ENCODE measurements around the gene ERC2. TPM values are rescaled to one million over a fixed set of nuclear protein-coding genes. Genes with fewer than 3 reads are reported as not detected.

ERC2 gene
- total RNA-seq, 2 experiments from 2014 or later, result not detected

GRCh38 chr3:55636300-55637195 lies 831.7 kb downstream of the ERC2 start:
- no TSS peak for BruUV-seq (replicated peaks)

GRCh38 chr3:55634345-55634744 lies 833.9 kb downstream of the ERC2 start:
- Histone ChIP-seq H4K20me1 (ENCODE audit: insufficient read depth, low read length) (no peaks in the 10 kb centered on the region), H3K4me1 (ENCODE audit: insufficient read depth, low read length, poor library complexity, severe bottlenecking) (no peaks in the 10 kb centered on the region), H3K9me3 (ENCODE audit: low read length) (no peaks in the 10 kb centered on the region), H3K79me2 (ENCODE audit: insufficient read depth, low read depth, low read length) (no peaks in the 10 kb centered on the region), H3K27ac (ENCODE audit: low read depth, low read length, poor library complexity, severe bottlenecking) (no peak overlapping the region), H3K36me3 (ENCODE audit: insufficient read depth, low read length) (no peaks in the 10 kb centered on the region), H2AFZ (ENCODE audit: low read length) (no peak overlapping the region), H3K4me2 (ENCODE audit: low read length) (no peak overlapping the region), H3K9me2 (ENCODE audit: insufficient read depth, low read length) (no peaks in the 10 kb centered on the region), H3K4me3 (ENCODE audit: low read depth, low read length, poor library complexity, severe bottlenecking) (no peak overlapping the region)
- TF ChIP-seq EZH2phosphoT487 (IDR thresholded peaks at IDR 0.05; ENCODE audit: borderline replicate concordance, low read depth, low read length) (no peak), CTCF (conservative IDR thresholded peaks at IDR 0.05; ENCODE audit: low read length) (no peak)
- DNase-seq (ENCODE audit: low spot score), result no peak
- intact Hi-C loops (cut with micrococcal nuclease; ENCODE audit: unreplicated experiment), result no loop called here
- CTCF ChIA-PET (ENCODE audit: unreplicated experiment), result interaction anchor here (0.5 to 1.0 kb wide), 2 partner anchors 13 to 61 kb away, joined by 3 read pairs; no protein-coding TSS in a partner anchor
- POLR2A ChIA-PET, result interaction anchor here (1.4 kb wide), 1 partner anchor 9 kb away, joined by 5 read pairs; no protein-coding TSS in a partner anchor
- BruUV-seq (replicated peaks), result no TSS peak

More at GRCh38 chr3:55636300-55637195, 831.7 kb downstream of the ERC2 start:
- Histone ChIP-seq H3K79me2 (ENCODE audit: insufficient read depth, low read depth, low read length) (no peaks in the 10 kb centered on the region), H3K9me3 (ENCODE audit: low read length) (no peaks in the 10 kb centered on the region), H3K36me3 (ENCODE audit: insufficient read depth, low read length) (no peaks in the 10 kb centered on the region), H2AFZ (ENCODE audit: low read length) (no peak overlapping the region), H3K4me2 (ENCODE audit: low read length) (no peak overlapping the region), H3K4me1 (ENCODE audit: insufficient read depth, low read length, poor library complexity, severe bottlenecking) (no peaks in the 10 kb centered on the region), H3K9me2 (ENCODE audit: insufficient read depth, low read length) (no peaks in the 10 kb centered on the region), H3K27ac (ENCODE audit: low read depth, low read length, poor library complexity, severe bottlenecking) (no peak overlapping the region), H4K20me1 (ENCODE audit: insufficient read depth, low read length) (no peaks in the 10 kb centered on the region), H3K4me3 (ENCODE audit: low read depth, low read length, poor library complexity, severe bottlenecking) (no peak overlapping the region)
- no peak for TF ChIP-seq EZH2phosphoT487 (IDR thresholded peaks at IDR 0.05; ENCODE audit: borderline replicate concordance, low read depth, low read length)
- TF ChIP-seq CTCF (conservative IDR thresholded peaks at IDR 0.05; ENCODE audit: low read length), result no peak
- intact Hi-C loops (cut with micrococcal nuclease; ENCODE audit: unreplicated experiment), result no loop called here
- ChIA-PET CTCF (ENCODE audit: unreplicated experiment) (no interaction called here), POLR2A (no interaction called here)
- DNase-seq (ENCODE audit: low spot score), result no peak

GRCh38 chr3:55633333-55633732 lies 834.9 kb downstream of the ERC2 start:
- no peak overlapping the region for H3K4me3 ChIP-seq (ENCODE audit: low read depth, low read length, poor library complexity, severe bottlenecking)
- no peak overlapping the region for H3K27ac ChIP-seq (ENCODE audit: low read depth, low read length, poor library complexity, severe bottlenecking)
- no peaks in the 10 kb centered on the region for H3K79me2 ChIP-seq (ENCODE audit: insufficient read depth, low read depth, low read length)
- no peak for DNase-seq (ENCODE audit: low spot score)
- POLR2A ChIA-PET, result interaction anchor here (0.9 to 1.4 kb wide), 2 partner anchors 8 to 13 kb away, joined by 4 to 5 read pairs; no protein-coding TSS in a partner anchor
- CTCF ChIA-PET (ENCODE audit: unreplicated experiment), result no interaction called here
- intact Hi-C loops (cut with micrococcal nuclease; ENCODE audit: unreplicated experiment), result no loop called here
- no peak overlapping the region for H3K4me2 ChIP-seq (ENCODE audit: low read length)
- H3K9me3 ChIP-seq (ENCODE audit: low read length), result no peaks in the 10 kb centered on the region
- no peaks in the 10 kb centered on the region for H3K36me3 ChIP-seq (ENCODE audit: insufficient read depth, low read length)
- no peaks in the 10 kb centered on the region for H3K9me2 ChIP-seq (ENCODE audit: insufficient read depth, low read length)
- no peaks in the 10 kb centered on the region for H3K4me1 ChIP-seq (ENCODE audit: insufficient read depth, low read length, poor library complexity, severe bottlenecking)
- peak; percentile 51; the same call in 1 of the 2 replicates for TF ChIP-seq CTCF (conservative IDR thresholded peaks at IDR 0.05; ENCODE audit: low read length)
- no peak for TF ChIP-seq EZH2phosphoT487 (IDR thresholded peaks at IDR 0.05; ENCODE audit: borderline replicate concordance, low read depth, low read length)
- no peaks in the 10 kb centered on the region for H4K20me1 ChIP-seq (ENCODE audit: insufficient read depth, low read length)
- BruUV-seq (replicated peaks), result no TSS peak
- no peak overlapping the region for H2AFZ ChIP-seq (ENCODE audit: low read length)

All from OCI-LY7 (cell line).